Measurements from ENCODE around the gene CMSS1.

Gene CMSS1

DNA sequence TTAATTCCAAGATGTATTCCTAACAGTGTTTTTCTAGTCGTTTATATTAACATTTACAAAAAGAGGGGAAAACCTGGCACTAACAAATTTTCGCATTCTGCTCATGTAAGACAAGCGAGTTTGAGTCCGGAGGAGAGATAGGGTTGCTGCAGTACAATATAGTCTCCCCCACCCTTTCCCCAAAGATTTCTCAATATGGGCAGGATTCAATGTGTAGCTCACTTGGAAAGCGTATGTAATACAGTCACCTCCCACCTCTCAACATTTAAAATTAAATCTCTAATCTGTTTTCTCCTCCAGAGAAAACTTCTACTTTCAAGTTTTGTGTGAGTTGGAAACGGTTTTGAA lies 57.9 kb downstream of the CMSS1 start:
- peak; percentile 73 for DNase-seq (ENCODE audit: low read depth)

- DNase-seq (ENCODE audit: low read depth), result peak; percentile 77
Observed at GRCh38 chr3:99875929-99876841, 58.5 kb downstream of the CMSS1 start.

DNA sequence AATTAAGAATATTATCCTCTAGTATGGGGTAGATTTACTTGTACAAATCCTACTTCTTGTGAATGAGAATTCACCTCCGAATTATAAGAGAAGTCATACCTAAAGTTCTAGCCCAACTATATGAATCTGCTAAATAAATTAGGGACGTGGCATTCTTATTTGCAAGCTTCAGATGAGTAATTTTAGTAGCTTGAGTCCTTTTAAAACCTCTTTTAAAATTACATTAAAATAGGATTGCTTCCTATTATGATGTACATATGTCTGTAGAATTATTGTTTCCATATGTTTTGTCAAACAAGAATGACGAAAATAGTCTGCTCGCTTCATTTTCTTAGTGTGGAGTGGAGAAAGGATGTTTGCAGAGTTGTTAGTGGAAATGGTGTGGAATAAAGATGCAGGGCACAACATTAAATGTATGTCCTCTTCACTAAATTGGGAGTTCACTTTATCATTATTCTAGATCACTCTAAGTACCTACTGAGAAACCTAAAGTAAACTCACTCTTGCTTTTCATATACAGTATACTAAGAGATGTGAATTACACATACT lies 59.4 kb downstream of the CMSS1 start:
- no peak for DNase-seq (ENCODE audit: low read depth)

- peak; percentile 90 for DNase-seq (ENCODE audit: low read depth)
Observed at GRCh38 chr3:99878005-99878404, 60.3 kb downstream of the CMSS1 start.

- DNase-seq (ENCODE audit: low read depth), result no peak
Observed at GRCh38 chr3:99879275-99879674, 61.6 kb downstream of the CMSS1 start.

- no peak for DNase-seq (ENCODE audit: low read depth)
Observed at GRCh38 chr3:99881121-99881524, 63.5 kb downstream of the CMSS1 start.

GRCh38 chr3:99882436-99883137 lies 64.9 kb downstream of the CMSS1 start:
- DNase-seq (ENCODE audit: low read depth), result no peak

DNA sequence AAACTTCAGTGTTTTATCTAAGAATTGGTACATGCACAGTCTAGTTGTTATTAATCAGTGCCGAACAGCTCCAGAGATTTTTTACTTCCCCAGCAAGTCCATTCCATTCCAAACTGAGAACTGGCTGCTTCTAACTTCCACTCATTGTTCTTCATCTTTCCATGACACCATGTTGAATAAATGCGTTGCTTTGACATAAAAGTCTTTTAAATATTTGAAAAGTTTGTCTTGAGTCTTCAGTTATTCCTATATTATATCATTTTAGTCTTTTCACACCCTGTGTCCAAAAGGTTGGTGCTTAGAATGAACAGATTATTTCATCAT lies 65.4 kb downstream of the CMSS1 start:
- no peak for DNase-seq (ENCODE audit: low read depth)

DNA sequence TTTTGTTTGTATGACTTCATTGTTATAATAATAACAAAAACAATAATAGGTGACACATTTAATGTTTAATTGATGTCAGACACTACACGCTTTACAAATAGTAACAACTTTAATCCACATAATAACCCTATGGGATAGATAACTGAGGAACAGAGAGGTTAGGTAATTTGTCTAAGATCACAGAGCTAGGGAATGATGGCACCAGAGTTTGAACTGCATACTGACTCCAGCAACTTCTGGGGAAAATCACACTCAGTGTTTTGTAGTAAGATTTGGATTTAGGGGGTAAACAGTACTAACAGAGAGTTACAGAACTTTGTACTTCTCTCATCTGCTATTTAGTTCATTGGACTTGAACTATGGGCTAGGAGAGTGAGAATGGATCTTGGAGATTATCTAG lies 66.0 kb downstream of the CMSS1 start:
- no peak for DNase-seq (ENCODE audit: low read depth)

DNA sequence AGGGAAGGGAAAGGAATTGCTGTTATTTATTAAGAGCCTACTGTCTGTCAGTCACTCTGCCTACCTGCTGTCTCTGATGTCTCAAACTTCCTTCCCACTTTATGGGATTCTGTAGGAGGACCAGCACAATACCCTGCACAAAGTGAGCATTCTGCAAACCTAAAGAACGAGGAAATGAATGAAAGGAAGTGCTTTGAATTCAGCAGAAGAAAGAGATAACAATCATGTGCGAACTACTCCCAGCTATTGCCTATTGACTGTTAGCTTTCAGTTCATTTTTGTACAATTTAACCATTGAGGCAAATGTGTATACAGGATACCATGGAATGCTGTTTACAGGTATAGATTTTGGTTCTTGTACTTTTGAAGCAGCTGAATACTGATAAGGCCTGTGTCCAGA lies 66.8 kb downstream of the CMSS1 start:
- no peak for DNase-seq (ENCODE audit: low read depth)

DNA sequence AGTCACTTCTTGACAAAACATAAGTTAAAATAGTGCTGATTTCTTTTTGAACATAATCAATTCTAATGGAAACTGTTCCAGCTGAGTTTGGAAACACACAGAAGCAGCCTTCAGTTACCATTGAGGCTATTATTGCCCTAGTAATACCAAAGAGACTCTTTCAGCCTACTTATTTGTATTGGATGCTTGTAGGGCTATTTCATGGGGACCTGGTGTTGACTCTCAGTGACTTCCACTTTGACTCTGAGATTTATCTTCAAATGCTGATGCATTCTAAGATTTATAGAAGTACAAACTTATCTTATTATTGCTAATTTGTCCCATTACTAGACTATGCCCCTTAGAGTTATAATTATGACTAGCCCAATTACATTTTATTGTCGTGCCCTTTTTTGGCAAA lies 67.4 kb downstream of the CMSS1 start:
- DNase-seq (ENCODE audit: low read depth), result no peak

DNA sequence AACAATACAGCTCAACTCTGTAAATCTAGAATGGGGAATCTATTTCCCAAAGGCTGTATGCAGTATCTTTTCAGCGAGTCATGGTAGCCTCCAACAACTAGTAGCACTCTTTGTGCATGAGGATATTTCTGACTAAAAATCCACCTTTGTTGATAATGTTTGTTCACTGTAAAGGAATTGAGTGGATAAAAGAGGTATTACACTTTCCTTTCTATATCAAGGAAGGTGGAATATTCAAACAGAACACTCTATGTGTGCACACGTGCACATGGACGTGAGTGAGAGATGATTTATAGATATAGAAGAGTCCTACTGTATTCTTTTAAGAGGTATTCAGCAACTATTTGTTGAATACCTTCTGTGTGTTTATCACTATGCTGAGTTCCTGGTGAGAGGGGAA lies 68.2 kb downstream of the CMSS1 start:
- no peak for DNase-seq (ENCODE audit: low read depth)

DNA sequence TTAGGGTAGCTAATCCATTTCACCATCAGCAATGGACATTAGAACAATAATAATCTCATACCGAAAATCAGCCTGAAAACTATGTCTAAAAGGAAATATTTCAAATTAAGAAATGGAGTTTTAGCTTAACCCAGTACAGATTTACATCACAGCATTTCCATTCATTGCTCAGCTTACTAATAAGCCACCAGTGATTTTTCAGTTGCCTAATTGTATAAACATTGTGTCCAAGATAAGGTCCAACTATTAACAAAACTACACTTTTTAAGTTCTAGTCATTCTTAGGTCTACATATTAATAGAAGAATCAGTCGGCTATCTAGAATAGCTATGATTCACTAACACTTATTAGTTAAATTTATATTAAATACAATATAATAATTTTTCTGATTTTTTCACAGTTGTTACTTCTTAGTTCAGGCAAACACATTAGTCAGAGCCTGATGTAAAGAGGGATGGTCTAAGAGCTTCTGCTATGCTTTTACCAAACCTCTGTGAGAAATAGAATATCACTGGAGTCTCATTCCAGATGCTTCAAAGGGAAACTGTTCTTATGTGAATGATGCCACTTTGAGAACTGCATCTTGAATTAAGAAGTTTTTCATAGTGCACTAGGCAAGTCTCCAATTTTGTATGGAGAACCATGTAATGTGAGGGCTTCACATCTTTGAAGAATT lies 74.1 kb downstream of the CMSS1 start:
- peak; percentile 67 for DNase-seq (ENCODE audit: low read depth)

DNA sequence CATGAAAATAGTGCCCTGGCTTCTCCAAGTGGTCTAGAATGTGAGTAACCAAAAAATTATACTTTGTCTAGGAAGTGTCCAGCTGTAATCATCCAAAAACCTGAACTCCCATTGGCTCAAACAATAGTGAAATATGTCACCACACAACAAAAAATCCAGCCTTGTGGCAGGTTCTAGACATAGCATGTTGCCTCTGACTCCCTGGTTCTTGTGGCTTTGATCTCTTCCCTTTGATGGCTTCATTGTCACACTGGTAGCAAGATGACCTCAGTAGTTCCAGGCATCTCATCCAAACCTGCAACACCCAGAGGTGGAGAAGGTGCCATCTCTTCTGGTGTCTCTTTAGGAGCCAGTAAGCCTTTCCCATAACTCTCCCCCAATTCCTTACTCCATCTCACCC lies 74.7 kb downstream of the CMSS1 start:
- DNase-seq (ENCODE audit: low read depth), result no peak

DNA sequence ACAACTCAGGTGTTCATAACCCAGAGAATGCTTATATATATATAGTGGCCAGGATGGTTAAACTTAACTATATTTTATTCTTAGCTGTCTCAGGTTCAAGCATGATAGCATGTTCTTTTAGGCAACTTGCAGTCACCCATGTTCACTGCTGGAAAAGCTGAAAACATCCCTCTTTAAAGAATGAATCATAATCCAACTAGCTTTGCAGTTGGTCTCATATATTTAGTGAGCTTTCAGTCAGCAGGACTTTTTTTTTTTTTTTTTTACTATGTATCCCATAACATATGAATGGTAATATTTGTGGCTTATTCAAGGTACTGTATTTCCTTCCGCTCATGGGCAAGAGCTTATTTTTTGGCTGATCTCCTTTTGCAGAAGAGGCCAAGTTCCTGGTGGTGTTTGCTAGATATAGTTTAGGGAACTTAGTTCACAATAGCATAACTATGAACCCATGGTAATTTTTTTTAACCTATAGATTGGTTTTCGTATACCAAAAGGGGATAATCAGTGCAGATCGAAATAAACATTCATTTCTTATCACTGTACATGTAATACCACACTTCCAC lies 77.6 kb downstream of the CMSS1 start:
- peak; percentile 40 for DNase-seq (ENCODE audit: low read depth)

- peak; percentile 91 for DNase-seq (ENCODE audit: low read depth)
Observed at GRCh38 chr3:99895703-99896441, 78.2 kb downstream of the CMSS1 start.

GRCh38 chr3:99896482-99896881 lies 78.8 kb downstream of the CMSS1 start:
- no peak for DNase-seq (ENCODE audit: low read depth)

- no peak for DNase-seq (ENCODE audit: low read depth)
Observed at GRCh38 chr3:99899603-99900002, 81.9 kb downstream of the CMSS1 start.

DNA sequence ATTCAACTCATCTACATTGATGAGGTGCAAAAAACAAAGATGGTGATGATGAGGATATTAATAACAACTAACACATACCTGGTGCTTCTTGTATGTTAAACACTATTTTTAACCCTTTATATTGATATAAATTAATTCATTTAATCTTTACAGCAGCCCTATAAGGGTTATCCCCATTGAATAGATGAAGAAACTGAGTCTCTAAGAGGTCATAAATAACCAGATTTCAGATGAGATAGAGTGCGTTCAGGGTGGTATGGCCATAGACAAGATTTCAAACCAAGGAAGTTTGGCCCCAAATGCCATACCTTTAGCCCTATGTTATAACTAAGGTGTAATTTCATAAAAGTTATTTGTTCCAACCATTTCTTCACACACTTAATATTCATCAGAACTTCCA lies 82.6 kb downstream of the CMSS1 start:
- DNase-seq (ENCODE audit: low read depth), result no peak

- peak; percentile 94 for DNase-seq (ENCODE audit: low read depth)
Observed at GRCh38 chr3:99901200-99901926, 83.7 kb downstream of the CMSS1 start.

DNA sequence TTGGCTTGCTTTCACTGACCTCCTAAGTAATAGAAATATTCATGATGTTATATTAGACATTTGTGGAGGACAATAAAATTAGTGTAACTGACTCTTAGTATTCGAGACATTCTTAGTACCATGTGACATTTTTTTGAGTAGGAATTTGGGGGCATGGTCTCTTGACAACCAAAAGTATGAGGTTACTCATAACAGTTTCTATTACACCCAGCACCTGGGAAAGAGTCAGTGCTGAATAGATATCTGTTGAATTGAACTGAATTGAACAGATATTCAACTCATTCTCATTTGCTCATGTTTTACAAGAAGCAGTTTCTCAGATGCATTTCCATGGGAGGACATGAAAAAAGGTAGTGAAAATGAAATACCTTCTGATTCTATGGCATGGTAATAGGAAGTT lies 84.4 kb downstream of the CMSS1 start:
- peak; percentile 73 for DNase-seq (ENCODE audit: low read depth)

All from iris pigment epithelial cell (primary cell).